HEK293 (cell line): ENCODE results near the gene PLAGL1.

Source experiments
- ZNF621 ChIP-seq: fragments of 450-650 bp; formaldehyde crosslinking; IDR thresholded peaks from 2 replicates; pipeline ENCODE4 v1.5.1; 2017; ENCODE audit warnings: missing biosample characterization, missing genetic modification characterization
- TF ChIP-seq, protein P1 (sequence below): fragments of 450-650 bp; formaldehyde crosslinking; IDR thresholded peaks from 2 replicates; pipeline ENCODE4 v1.5.1; 2016; ENCODE audit warnings: missing biosample characterization, missing genetic modification characterization
- TF ChIP-seq, protein P2 (sequence below): fragments of 450-650 bp; formaldehyde crosslinking; IDR thresholded peaks from 2 replicates; pipeline ENCODE4 v1.5.1; 2016; ENCODE audit warnings: missing biosample characterization, missing genetic modification characterization

- TF ChIP-seq, protein P1, sequence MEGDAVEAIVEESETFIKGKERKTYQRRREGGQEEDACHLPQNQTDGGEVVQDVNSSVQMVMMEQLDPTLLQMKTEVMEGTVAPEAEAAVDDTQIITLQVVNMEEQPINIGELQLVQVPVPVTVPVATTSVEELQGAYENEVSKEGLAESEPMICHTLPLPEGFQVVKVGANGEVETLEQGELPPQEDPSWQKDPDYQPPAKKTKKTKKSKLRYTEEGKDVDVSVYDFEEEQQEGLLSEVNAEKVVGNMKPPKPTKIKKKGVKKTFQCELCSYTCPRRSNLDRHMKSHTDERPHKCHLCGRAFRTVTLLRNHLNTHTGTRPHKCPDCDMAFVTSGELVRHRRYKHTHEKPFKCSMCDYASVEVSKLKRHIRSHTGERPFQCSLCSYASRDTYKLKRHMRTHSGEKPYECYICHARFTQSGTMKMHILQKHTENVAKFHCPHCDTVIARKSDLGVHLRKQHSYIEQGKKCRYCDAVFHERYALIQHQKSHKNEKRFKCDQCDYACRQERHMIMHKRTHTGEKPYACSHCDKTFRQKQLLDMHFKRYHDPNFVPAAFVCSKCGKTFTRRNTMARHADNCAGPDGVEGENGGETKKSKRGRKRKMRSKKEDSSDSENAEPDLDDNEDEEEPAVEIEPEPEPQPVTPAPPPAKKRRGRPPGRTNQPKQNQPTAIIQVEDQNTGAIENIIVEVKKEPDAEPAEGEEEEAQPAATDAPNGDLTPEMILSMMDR (tag by site-specific recombination): no peak
- TF ChIP-seq ZNF621: no peak
- TF ChIP-seq, protein P2, sequence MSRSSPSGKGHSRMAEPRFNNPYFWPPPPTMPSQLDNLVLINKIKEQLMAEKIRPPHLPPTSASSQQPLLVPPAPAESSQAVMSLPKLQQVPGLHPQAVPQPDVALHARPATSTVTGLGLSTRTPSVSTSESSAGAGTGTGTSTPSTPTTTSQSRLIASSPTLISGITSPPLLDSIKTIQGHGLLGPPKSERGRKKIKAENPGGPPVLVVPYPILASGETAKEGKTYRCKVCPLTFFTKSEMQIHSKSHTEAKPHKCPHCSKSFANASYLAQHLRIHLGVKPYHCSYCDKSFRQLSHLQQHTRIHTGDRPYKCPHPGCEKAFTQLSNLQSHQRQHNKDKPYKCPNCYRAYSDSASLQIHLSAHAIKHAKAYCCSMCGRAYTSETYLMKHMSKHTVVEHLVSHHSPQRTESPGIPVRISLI (tag by site-specific recombination): no peak
Observed at GRCh38 chr6:144017166-144018094, 9.4 kb upstream of the PLAGL1 start.
